Activated effector memory CD4-positive, alpha-beta T cell treated with Interleukin-2 at 50 U/mL for 16 hours (primary cell): ENCODE measurements around the gene SEMA6A.

ENCODE experiments used
- DNase-seq: peaks from one replicate; pipeline ENCODE4 v3.0.0-alpha.2; 2020

The SEMA6A gene

GRCh38 chr5:116492016-116492623 lies 82.5 kb downstream of the SEMA6A start:
- DNase-seq, result no peak

- DNase-seq, result no peak
Measured at GRCh38 chr5:116488356-116489041, 86.1 kb downstream of the SEMA6A start.

DNA sequence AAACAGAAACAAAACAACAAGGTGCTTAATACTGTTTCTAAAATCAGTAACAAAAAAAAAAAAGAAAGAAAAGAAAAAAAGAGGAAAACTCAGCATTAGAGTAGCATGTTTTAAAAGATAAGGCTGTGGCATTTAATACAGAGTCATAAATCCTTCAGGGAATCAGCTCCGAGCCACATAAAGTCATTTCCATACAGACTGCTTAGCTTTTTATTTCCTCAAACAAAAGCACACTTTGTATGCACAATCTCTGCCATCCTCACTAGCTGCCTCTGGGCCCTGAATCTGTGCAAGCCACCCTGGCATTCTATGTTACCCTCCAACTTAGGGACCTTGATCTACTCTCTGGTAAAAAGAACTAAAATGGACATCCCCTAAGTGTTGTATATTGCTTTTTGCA lies 87.6 kb downstream of the SEMA6A start:
- DNase-seq, result no peak

DNA sequence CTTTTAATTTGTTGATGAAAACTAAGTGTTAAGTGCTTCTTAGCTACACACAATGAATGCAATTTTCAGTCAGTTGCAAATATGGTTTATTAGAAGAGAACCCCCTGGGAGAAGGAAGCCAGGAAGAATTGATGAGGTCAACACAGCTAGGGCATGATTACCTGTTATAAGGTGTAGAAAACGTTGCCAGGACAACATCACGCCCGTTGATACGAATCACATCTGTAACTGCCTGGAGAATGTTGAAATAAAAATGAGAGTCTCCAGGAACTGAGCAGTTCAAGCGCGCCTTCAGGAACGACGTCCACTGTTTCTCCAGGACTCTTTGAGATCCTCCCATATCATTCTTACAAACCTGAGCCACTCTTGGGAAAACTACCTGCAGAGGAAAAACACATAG lies 88.0 kb downstream of the SEMA6A start:
- DNase-seq, result no peak

GRCh38 chr5:116484645-116485044 lies 90.0 kb downstream of the SEMA6A start:
- no peak for DNase-seq

DNA sequence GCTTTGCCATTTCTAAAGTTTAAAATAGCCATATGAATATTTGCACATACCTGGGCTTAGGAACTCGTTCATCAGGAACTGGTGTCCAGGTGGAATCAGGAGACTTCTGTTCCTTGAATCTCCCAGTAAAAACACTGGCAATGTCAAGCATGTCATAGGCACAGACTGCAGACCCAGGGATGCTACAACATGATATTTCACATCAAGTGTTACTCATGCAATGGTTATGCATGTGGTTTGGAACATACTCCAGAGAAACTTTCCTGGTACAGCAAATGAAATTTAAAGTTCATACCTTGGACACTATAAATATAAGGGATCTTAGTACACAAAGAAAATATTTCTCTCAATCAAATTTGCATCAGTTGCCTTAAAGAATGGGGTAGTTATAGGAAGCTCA lies 92.2 kb downstream of the SEMA6A start:
- no peak for DNase-seq

DNA sequence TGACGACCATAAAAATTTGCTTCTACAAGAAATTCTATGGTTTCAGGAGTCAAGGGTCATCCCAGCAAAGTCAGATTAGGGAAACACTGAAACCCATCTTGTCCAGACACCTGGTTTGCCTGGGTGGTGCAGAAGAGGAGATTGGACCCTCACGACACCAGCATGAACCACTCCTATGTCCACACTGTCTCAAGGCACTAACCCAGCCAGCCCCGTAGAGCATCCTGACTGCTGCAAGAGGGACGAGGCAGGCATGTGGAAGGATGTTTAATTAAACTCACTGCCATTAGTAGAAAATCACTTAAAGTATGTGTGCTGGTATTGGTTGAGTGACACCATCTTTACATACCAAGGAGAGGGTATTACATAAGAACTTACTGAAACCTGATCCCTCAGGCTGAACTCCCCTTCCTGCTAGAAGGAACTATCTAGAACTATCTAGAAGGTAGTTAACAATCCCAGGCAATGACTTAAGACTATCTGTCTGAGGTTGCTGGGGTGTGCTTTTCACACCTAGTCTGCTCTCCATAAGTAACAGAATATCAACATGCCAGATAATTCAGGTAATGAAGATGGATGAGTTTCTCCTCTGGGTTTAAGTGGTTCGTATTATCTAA lies 93.6 kb downstream of the SEMA6A start:
- DNase-seq, result no peak

GRCh38 chr5:116479776-116480675 lies 94.6 kb downstream of the SEMA6A start:
- DNase-seq, result no peak

DNA sequence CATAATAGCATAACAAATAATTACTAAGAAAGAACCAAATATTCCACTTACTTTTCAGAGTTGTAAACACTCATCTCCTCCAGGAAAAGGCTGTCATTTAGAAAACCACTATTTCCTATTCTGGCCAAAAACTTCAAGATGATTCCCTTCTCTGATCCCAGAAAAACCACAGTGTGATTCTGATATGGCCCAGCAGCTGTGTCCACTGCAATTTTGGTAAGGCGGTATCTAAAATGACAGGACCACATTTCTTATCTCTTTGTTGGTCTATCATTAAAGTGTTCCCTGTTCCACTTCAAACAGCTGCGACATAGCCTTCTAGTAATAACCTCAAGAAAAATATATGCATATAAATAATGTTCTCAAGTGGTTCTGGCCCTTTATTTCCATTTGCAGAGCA lies 96.1 kb downstream of the SEMA6A start:
- DNase-seq, result no peak

GRCh38 chr5:116476897-116477537 lies 97.6 kb downstream of the SEMA6A start:
- no peak for DNase-seq

DNA sequence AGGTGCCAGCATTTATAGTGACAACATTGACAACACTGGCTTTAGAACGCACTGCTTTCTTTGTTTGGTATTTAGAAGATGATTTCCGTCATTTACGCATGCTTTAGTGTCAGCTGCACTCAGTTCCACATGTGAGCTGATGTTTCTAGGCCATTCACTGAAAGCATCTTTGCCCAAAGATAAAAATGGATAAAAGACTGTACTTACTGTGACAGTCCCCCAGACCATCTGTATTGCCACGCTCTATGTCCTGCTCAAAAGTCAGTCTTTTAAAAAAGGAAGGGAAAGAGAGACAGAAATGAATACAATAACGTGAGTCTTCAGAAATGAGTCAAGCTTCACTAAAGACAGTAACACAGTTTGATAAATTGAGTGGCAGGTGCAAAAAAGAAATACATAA lies 99.3 kb downstream of the SEMA6A start:
- DNase-seq, result no peak

DNA sequence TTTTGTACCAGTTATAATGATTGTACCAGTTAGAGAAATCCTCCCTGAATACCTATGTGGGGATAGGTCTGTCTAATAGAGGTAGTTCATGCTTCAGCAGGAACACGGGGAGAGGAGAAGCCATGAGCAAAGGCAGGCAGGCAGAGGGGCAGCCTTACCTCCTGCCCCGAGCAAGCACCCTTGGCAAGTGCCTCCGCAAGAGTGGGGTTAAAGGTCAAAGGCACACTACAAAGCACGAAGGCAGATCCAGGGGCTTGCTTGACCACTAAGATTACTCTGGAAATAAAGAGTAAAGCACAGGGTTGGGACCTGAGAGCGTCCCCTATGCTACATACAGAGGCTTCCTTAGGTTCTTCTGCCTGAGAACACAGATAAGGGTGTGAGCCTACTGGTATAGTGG lies 100.9 kb downstream of the SEMA6A start:
- DNase-seq, result no peak

GRCh38 chr5:116472274-116472673 lies 102.3 kb downstream of the SEMA6A start:
- DNase-seq, result no peak

DNA sequence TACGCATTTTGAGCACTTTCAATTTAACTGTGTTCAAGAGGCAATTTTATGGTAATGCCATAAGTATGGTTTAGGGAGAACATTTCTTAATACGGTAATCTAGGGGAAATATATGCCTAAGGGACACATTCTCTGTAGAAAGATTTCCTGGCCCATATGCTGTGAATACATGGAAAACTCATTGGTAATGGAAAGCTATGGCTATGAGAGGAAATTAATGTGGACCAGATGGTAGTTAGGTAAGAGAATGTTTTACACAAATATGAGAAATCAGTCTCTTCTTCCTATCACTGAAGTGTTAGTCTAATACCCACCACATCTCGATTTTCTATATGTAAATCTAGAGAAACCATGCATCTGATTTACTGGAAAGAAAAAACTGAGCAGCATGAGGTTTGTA lies 105.0 kb downstream of the SEMA6A start:
- no peak for DNase-seq

GRCh38 chr5:116468583-116468982 lies 106.0 kb downstream of the SEMA6A start:
- no peak for DNase-seq

GRCh38 chr5:116467465-116467843 lies 107.2 kb downstream of the SEMA6A start:
- no peak for DNase-seq

DNA sequence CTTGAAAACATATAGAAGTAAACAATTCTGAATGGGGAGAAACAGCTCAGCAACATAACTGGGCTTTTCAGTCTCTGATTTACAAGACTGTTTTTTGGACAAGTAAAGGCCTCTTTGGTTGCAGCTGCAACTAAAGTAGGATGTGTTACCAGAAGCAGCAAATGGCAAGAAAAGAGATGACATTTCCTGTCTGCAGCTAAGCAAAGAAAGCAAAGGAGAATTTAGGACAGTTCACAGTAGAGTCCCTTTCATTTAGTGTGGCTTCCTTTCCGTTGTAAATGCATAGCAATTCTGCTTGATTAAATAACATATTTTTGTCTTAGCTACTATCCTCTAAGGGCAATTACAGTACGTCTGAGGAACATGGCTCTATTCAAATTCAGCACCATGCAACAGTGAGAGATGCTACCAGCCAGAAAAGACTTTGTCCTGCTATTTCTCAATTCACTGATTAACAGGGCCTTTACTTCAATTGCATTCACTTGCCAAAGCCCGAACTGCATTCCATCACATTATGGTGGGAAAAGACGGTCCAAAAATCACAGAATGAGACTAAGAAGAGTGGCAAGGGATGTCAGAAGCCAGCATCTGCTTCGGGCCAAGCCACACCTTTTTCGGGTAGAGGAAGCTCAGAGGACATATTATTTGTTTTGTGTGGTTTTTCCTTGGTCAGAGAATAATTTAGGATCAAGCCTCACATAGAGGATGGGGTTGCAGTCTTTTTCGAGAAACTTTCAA lies 107.7 kb downstream of the SEMA6A start:
- no peak for DNase-seq

DNA sequence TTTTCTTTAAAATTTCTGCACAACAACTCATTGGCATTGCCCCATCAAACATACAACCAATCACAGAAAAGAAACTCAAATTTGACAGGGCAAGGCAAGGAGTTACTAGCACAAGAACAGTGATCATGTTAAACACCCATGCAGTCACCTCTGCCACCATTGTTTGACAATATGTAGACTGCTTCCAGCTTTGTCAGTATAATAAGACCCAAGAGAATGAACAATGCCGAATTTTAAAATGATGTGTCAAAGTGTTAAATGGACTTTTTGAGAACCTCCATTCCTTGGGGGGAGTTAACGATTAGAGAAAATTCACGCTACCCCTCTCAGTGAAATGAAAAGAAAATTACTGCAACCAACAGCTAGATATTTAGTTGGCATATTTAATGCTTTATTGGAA lies 109.2 kb downstream of the SEMA6A start:
- no peak for DNase-seq

GRCh38 chr5:116464144-116464708 lies 110.4 kb downstream of the SEMA6A start:
- no peak for DNase-seq

- no peak for DNase-seq
Measured at GRCh38 chr5:116462500-116462899, 112.1 kb downstream of the SEMA6A start.

DNA sequence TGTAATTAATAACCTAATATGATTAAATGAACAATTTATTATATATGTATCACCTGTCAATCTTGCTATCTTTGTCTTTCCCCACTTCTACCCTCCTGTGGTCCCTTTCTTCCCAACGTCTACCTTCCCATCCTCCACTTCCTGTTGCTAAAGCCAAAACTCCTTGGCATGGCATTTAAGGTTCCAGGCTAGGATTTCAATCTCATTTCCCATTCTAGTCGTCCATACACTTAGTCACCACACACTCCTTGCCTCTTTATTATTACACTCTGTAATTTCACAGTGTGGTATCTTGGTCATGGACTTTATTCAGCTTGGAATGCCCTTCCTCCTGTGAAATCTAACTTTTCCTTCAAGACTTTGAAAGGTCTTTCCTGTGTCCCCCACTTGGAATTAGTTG lies 115.3 kb downstream of the SEMA6A start:
- DNase-seq, result no peak

GRCh38 chr5:116457062-116457461 lies 117.6 kb downstream of the SEMA6A start:
- no peak for DNase-seq
